ENCODE data around the gene CACNA1B.

Gene CACNA1B

DNA sequence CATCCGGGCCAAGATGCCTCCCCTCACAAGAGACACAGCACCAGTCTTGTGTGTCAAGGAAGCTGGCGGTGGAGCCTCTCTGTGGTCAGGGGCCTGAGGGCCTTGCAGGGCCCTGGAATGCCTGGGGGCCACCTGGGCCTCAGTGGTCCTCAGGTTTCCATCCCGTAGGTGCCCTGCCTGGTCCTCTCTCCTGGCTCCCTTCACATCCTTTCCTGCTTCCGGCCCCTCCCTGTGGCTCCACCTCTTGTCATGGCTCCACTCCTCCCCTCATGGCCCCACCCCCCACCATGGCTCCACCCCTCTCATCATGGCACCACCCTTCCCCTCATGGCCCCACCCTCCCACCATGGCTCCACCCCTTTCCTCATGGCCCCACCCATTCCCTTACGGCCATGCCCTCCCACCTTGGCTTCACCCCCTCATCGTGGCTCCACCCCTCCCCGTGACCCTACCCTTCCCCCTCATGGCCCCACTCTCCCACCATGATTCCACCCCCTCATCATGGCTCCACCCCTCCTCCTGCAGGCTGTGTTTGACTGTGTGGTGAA, 175.8 kb downstream of the CACNA1B start:
- no peak for DNase-seq (ENCODE audit: low read depth)

DNA sequence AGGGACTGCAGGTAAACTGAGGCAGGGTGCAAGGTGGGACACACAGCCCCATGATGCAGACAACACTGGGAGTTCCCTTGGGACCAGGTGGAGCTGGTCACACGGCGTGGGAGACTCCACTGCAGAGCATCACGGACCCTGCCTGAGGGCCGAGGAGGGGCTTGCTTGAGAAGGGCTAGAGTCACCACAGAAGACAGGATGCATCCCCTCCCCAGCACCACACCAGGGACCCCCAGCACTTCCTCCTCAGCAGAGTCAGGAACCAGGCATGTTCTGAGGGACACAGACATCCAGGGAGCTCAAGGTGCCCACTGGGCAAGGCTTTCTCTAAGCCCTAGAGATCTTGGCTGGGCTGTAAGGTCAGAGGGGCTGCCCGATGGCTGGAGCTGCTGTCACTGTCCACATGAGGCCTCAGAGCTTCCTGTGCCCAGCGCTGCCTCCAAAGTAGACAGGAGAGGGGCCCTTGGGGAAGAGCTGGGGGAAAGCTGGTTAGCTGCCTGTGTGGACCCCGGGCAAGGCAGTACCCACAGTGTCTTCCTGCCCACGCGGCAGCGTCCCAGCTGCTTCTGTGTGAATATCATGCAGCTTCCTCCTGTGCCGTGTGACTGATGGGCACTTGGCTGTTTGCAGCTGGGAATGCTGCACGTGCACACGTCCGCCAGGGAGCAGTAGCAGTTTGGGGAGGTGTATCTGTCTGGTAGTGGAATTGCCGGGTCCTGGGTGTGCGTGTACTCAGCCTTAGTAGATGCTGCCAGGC, 176.6 kb downstream of the CACNA1B start:
- no peak for DNase-seq (ENCODE audit: low read depth)

DNA sequence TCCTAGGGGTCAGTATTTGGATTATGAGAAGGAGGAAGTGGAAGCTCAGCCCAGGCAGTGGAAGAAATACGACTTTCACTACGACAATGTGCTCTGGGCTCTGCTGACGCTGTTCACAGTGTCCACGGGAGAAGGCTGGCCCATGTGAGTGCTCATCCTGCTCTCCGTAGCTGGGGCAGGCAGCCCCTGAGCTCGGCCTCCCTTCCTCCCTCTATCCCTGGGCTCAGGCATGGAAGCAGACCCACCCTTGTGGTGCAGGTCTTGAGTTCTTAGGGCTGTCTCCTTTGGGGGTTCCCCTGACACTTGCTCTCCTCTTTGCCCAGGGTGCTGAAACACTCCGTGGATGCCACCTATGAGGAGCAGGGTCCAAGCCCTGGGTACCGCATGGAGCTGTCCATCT, 180.1 kb downstream of the CACNA1B start:
- no peak for DNase-seq (ENCODE audit: low read depth)

DNA sequence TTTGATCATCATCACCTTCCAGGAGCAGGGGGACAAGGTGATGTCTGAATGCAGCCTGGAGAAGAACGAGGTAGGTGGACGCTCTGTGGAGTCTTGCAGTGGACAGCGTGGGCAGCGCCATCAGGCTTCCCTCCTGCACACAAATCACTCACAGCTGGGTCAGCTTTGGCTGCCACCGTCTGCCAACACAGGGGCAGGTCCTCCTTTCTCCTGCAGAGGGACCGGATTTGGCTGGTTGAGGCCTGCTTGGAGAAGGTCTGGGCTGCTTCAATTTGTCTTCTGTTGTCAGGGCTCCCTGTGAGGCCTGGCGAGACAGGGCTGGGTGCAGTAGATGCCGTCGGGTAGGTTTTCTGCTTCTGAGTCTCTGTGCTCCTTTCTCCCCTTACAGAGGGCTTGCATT, 180.6 kb downstream of the CACNA1B start:
- no peak for DNase-seq (ENCODE audit: low read depth)

DNA sequence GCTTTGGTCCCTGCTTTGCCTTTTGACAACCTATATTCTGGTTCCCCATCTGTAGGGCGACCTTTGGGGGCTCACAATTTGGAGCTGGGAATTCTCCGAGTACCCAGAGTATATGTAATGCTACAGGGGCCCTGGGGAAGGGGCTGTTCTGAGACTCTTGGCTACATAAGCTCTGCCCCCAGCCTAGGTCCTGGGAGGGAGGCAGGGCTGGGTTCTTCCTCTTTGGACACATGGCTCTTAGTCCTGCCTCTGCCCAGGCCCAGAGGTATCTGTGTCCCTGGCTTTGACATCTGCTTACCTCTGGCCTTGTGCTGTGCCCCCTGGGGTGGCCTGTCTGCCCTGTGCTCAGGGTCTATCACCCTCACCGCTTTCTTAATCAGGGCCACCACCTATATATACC, 181.6 kb downstream of the CACNA1B start:
- DNase-seq (ENCODE audit: low read depth): no peak

DNA sequence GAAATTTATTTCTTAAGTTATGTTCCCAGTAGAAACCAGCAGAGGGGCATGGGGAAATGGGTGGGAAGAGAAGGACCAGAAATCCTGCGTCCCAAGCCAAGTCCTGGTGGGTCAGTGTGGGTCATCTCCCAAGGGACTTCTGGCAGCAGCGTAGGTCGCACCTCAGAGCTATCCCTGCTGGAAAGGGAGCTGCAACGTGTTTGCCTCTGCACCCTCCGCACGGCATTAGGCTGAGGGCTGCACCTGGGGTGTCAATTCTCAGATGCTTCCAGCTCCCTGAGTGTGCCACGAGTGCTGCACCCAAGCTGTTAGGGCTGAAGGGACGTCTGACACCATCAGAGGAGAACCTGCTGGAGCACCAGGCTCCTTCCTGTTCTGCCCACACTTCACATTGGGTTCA, 182.8 kb downstream of the CACNA1B start:
- no peak for DNase-seq (ENCODE audit: low read depth)

DNA sequence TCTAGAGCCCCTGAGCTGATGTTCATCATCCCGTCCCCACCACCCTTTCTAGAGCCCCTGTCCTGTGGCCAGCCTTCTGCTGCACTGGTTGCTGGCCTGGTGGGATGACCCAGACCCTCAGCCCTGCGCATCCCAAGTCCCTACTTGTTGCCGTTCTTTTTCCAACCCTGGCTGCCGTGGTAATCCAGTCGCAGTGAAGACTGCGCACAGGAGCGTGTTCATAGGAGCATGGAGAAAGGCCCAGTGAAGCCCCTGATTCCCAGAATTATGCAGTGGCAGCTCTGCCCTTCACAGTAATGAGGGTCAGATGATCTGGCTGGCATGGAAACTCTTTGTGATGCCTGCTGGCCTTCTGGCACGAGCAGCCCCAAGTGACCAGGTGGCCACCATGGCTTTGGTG, 183.3 kb downstream of the CACNA1B start:
- no peak for DNase-seq (ENCODE audit: low read depth)

DNA sequence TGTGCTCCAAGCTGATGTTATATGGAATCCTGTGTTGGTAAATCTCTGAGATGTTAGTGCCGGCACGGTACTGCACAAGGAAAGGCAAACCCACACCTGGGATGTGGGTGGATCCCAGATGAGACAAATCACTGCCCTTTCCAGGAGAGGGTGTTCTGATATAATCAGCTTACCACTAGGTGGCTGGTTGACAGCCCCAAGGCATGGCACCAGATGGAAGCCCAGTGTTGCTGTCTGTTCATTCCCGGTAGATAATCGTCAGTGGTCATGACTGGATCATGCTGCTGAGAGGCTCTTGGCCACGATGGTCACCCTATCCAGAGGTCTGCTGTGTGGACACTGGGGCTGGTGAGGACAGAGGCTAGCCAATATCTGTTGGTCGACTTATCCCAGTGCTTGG, 184.0 kb downstream of the CACNA1B start:
- DNase-seq (ENCODE audit: low read depth): no peak

DNA sequence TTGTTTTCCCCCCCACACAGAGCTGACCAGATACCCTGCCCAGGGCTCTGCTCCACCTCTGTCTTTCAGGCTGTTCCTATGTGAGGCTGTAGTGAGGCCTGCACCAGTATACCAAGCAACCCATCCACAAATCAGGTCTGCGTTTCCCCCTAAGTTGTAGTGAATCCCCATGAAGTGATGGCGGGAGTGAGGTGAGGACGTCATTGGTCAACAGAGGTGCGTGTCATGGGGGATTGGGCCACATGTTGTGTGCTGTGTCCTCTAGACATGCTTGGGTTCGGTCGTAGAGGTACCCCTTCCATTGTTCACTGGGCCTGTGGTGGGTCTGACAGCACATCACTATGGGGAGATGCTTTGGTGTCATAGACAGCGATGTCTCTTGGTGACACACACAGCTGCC, 184.6 kb downstream of the CACNA1B start:
- no peak for DNase-seq (ENCODE audit: low read depth)

DNA sequence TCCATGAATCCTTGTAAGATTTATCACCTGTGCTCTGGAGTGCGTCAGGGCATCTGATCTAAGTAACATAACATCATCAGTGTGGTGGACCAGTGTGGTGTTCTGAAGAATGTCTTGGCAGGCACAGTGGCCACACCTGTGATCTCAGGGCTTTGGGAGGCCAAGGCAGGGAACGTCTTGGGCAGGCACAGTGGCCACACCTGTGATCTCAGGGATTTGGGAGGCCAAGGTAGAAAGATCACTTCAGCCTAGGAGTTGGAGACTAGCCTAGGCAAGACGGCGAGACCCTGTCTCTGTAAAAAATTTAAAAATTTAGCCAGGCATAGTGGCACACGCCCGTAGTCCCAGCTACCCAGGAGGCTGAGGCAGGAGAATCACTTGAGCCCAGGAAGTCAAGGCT, 185.5 kb downstream of the CACNA1B start:
- no peak for DNase-seq (ENCODE audit: low read depth)

DNA sequence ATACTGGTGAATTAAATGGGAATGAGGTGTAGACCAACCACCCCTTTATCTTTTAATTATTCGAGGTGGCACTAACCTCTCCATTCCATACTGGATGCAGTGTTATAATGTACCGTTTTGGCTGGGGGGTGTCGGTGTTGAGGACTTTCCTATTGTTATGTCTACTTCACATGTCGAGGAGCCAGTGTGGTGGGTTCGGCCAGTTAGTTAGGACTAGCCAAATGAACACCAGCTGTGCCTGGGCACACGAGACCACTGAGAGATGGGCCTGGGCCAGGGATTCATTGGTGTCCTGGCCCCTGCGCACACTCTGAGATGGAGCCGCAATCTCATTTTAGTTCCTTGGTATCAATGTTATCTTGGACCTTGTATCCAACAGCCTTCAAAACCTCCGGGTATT, 186.2 kb downstream of the CACNA1B start:
- DNase-seq (ENCODE audit: low read depth): no peak

DNA sequence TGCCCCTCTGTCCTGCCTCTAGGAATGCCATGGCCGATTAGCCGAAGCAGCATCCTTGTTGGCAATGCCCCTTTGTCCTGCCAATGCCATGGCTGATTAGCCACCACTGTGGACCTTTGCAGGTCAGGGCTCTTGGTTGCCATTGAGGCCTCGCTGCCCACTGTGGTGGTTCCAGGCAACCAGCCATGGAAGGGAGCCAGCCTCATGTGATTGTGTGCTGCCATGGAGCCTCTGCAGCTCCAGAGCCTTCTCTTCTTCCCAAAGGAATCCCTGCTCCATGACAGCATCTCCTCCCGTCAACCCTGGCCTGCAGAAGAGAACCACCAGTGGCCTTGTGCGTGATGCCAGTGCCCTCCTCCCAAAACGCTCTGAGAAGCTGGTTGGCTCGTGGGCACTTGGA, 187.0 kb downstream of the CACNA1B start:
- no peak for DNase-seq (ENCODE audit: low read depth)

DNA sequence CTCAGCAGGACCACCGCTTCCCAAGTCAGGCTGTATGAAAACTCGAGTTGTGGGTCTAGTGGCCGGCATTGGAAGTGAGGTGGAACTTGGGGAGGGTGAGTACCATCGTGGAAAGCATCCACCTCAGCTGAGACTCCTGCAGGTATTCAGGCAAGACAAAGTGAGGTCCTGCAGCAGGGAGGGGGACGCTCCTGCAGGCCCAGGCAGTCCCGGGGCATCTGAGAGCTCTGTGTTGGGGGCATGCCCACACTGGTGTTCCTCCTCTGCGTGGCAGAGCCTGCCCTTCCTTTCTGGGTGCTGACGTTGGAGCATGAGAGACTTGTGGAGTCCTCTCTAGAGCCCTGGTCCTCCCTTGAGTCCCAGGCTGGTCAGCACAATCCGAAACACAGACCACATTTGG, 187.7 kb downstream of the CACNA1B start:
- no peak for DNase-seq (ENCODE audit: low read depth)

DNA sequence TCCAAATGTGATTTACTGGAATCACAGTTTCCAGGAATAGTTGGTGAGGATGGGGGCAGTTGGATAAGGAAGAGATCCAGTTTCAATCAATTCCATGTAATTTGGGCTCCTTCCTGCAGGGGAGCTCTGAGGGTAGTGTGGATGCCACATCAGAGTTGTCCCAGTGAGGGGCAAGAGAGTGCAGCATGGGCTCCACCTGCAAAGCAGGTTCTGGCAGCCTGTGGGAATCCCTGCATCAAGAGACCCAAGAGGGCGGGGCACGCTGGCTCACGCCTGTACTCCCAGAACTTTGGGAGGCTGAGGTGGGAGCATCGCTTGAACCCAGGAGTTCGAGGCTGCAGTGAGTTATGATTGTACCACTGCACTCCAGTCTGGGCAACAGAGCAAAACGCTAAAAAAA, 188.5 kb downstream of the CACNA1B start:
- no peak for DNase-seq (ENCODE audit: low read depth)

DNA sequence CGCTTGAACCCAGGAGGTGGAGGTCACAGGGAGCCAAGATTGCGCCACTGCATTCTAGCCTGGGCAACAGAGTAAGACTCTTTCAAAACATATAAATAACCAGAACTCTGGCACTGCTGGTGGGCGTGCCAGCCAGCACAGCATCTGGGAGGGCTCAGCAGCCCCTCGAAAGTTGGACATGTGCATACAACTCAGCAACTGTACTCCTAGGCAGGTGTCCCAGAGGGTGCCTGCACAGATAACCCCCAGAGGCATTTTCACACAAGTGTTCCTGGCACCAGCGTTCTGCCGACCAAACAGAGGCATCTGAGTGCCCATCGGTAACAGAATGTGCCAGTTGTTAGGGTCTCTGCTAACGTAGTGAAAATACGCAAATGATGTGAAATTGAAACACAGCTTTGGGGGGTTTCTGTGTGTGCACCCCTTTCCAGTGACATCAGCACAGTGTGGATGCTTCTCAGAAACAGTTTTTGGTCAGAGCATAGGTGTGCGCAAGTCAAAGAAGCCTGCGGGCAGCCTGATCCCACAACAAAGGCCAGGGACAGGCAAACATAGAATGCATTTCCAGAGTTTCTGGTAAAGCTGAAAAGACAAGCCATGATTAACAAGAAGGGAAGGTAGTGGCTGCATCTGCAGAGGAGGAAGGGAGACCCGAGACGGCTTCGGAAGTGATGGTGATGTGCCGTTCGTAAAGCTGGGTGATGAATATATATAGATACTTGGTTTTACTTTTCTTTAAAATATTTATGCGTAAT, 190.2 kb downstream of the CACNA1B start:
- DNase-seq (ENCODE audit: low read depth): no peak

DNA sequence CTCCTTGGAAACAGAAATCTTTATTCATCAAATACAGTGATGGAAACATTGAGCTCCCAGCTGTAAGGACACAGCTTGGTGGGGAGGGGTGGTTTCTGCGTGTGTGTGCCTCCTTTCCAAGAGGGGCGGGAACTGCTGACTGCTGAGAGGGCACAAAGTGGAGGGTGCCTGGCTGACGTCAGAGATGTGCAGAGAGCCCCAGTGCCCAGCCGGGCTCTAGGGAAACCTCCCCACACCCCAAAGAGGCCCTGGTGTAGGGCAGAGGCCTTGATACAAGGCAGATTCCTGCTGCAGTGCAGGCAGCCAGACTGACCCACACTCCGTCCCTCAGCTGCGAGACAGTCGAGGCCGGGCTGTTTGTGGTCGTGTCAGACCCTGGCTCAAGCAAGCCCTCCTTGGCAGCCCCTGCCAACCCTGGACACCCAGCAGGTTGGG, 191.0 kb downstream of the CACNA1B start:
- no peak for DNase-seq (ENCODE audit: low read depth)

DNA sequence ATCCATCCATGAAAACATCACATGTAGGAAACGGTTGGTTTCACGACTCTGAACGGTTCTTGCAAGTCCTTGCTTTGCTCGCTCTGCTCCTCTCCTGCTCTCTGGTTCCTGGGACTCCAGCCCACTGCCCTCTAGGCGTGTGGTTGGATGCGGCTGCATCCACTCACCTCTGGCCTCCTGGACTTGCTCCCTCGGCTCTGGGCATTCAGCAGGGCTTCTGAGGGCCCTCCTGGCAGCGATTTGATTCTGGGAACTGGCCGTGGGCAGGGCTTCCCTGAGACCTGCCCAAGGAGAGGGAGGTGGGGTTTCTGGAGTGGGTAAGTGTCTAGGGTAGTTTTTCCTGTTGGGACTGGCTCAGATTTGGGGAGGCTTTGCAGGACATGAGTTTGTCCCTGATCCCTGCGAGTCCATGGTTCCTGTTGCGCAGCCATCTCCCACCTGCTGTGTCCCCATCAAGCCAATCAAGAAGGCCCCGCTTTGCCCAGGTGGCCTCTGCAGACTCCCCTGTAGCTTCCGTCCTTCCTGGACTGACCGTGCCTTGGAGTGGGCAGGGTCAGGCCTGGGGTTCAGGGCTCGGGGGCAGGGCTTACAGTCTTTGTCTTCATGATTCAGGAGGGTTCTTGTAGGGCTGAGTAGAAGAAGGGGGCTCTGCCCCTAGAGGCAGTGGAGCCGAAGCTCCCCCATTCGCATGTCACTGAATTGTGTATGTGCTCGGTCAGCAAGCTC, 192.3 kb downstream of the CACNA1B start:
- no peak for DNase-seq (ENCODE audit: low read depth)

DNA sequence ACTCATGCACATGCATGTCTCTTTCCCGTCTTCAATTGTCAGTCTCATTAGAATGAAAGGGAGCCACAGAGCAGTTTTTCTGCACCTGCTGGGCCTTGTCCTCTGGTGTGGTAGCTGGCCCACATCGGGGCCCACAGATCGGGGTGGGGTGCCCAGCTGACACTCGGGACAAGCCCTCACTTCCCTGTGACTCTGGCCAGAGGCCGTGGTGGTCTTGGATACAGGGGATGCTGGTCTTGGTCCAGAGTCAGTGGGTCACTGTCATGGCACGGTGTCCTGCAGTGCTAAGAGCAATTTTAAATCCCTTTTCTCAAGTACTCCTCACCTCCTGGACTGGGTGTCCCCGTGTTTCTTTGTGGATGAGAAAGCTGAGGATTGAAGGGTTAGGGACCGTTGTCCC, 193.2 kb downstream of the CACNA1B start:
- DNase-seq (ENCODE audit: low read depth): no peak

DNA sequence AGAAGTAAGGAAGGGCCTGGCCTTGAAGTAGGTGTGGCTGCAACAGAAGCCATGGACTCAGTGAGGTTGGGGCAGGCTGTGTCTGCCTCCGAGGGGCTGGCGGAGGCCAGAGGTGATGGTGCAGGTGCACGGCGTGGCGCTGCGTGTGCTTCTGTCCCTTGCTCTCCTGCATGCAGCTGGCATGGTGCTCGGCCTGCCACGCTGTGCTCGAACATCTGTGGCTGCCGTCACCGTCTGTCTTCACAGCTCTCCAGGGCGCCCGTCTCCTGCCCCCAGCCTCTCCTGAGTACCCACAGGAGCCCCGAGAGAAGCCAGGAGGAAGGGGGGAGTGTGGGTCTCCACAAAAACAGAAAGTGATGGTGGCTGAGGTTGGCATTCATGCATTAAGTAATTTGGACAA, 193.7 kb downstream of the CACNA1B start:
- no peak for DNase-seq (ENCODE audit: low read depth)

DNA sequence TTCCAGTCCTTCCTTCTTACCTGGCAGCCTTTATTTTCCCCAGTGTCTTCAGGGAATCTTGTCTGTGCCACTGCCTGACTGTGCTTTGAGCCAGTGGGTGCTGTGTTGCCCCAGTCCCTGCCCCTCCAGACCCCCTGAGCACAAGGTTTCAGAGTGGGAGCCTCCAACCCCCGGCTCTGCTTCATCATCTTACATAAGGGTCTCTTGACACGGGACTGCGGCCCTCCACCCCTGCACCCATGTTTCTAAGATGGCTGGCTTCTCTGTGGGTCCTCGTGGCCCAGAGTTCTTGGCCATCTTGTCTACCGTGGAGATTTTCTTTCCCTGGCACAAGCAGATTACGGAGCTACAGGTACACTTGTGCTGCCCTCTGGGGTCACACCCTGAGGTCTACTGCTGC, 194.1 kb downstream of the CACNA1B start:
- no peak for DNase-seq (ENCODE audit: low read depth)

DNA sequence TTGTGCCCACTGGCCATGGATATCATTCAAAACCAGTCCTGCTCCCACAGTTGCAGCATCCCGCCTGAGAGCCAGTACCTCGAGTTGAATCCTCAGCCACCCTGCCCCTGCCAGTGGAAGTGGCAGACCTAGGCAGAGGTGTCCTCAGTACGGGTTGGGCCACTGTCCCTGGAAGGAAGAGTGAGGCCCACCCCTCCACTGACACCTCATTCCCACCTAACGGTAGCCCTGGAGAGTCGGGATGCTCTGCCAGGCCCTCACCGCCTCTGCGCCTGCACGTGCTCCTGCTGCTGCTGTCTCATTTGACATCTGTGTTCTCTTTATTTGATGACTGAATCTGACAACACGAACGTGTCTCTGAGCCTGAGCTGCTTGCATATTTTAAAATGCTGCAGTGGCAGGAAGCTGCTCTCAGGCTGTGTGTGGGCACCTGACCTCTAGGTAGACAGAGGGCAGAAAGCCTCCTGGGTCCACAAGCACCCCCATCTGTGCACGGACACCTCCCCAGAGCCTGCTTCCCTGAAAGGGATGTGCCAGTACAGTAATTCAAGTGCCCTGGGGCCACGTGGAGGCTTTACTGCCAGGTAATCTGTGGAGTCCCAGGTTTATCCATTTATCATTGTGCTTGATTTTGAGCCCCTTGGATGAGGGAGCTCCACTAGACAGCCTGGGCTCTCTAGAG, 194.7 kb downstream of the CACNA1B start:
- DNase-seq (ENCODE audit: low read depth): no peak

DNA sequence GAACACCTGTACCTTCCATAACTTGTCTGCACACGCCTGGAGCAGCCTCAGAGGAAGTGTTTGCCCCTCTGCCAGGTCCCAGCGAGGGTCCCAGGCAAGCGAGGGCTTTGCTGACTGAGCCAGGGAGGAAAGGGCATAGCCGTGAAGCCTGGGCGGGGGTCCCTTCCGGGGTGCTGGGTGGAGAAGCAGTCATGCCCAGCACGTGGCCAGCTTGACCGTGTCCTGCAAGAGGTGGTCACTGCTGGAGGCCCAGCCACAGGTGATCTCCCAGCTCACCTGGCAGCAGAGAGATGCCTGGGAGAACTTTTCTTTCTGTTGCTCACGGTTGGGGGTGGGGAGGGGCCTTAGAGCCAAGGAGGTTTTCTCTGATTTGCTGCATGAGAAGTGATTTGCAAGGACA, 195.3 kb downstream of the CACNA1B start:
- no peak for DNase-seq (ENCODE audit: low read depth)
